Measurements from ENCODE around the gene THAP8. TPM values are rescaled to one million over a fixed set of nuclear protein-coding genes. Genes with fewer than 3 reads are reported as not detected.
A peak's percentile ranks its signal among the peaks of the same experiment; 100 is the strongest.

The THAP8 gene
- total and polyA plus RNA-seq, 4 experiments from 2014 or later, result 4.0 to 8.6 (median 6.0) TPM

DNA sequence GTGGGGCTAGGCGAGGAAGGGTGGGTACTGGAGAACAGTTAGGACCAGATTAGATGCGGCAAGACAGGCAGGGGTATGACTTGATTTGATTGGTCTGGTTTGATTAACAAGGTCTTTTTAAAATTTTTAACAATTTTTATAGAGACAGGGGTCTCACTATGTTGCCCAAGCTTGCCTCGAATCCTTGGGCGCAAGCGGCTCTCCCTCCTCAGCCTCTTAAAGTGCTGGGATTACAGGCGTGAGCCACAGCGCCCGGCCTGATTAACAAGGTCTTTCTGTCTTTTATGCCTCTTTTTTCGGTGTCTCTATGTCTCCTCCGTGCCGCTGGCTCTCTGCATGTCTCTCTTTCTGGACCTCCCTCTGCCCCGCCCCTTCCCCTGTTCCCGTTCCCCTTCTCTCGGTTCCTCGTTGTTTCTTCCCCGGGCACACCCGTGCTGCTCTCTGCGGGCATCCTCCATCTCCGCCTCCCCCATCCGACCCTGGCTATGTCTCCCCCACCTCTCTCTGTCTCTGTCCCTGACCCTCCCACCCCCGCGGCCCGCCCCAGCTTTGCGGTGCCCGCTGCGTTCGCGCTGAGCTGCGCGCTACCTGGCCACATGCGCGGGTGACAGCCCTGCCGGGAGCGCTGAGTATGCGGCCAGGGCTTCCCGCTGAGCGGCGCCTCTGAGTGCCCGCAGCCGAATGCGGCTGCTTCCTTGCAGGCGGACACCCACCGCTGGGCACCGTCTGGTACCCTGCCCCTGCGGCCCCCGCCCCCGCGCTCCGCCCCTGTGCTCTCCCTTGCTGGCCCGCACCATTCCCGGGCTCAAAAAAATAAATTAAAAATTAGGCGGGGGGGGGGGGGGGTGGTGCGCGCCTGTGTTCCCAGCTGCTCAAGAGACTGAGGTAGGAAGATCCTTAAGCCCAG lies 67.2 kb downstream of the THAP8 start:
- Histone ChIP-seq H3K27ac (ENCODE audit: low read depth, low read length) (no peak overlapping the region), H3K36me3 (ENCODE audit: insufficient read depth, low read length) (no peaks in the 10 kb centered on the region), H3K4me1 (ENCODE audit: insufficient read depth, low read length) (peaks cover 5% of the 10 kb centered on the region), H3K4me3 (ENCODE audit: low read length in 2 of 2) (no peak overlapping the region), H3K27me3 (ENCODE audit: insufficient read depth, low read length) (peaks cover 18% of the 10 kb centered on the region), H3K9me3 (ENCODE audit: control insufficient read depth in 1 of 2, low read length in 2 of 2) (no peaks in the 10 kb centered on the region)
- H3K27ac Mint-ChIP-seq, result peak overlapping the region in 1 of 7 donors; percentile 27
- no peaks in the 10 kb centered on the region for H3K36me3 Mint-ChIP-seq
- peaks cover 0 to 2% (median 0%) of the 10 kb centered on the region in 8 donors for H3K9me3 Mint-ChIP-seq
- H3K27me3 Mint-ChIP-seq, result peaks cover 28 to 32% of the 10 kb centered on the region in 2 donors
- intact Hi-C loops (cut with micrococcal nuclease), result no loop called here
- ChIA-PET CTCF (ENCODE audit: partially characterized antibody) (interaction anchor here (1.4 kb wide), 1 partner anchor 40 kb away, joined by 3 read pairs; no protein-coding TSS in a partner anchor), POLR2A (ENCODE audit: partially characterized antibody) (no interaction called here)
- peaks cover 2 to 7% (median 6%) of the 10 kb centered on the region in 4 donors for H3K4me1 Mint-ChIP-seq
- H3K4me3 Mint-ChIP-seq, result peak overlapping the region; percentile 54 to 80 (median 76)
- DNase-seq, result peak in 1 of 5 donors; percentile 11

DNA sequence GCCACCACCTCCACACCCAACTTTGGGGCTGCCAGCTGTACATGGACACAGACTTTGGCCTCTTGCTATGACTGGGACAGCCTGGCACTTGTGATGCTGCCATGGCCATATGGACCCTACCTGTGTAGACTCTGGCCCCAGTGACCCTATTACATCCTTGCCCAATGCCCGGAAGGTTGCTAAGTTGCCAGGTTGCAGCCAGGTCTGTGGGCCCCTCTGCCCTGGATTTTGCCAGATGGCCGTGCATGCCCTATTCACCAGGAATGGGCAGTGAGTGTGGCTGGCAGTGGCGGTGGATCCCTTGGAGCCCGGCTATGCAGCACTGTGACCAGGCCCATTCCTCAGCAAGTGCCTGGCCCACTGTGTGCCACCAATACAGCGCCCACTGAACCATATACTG lies 68.0 kb downstream of the THAP8 start:
- intact Hi-C loops (cut with micrococcal nuclease), result no loop called here
- peaks cover 0 to 2% (median 0%) of the 10 kb centered on the region in 8 donors for H3K9me3 Mint-ChIP-seq
- CTCF ChIA-PET (ENCODE audit: partially characterized antibody), result no interaction called here
- H3K4me3 ChIP-seq (ENCODE audit: low read length in 2 of 2), result no peak overlapping the region
- H3K27me3 ChIP-seq (ENCODE audit: insufficient read depth, low read length), result peaks cover 18% of the 10 kb centered on the region
- H3K27ac Mint-ChIP-seq, result no peak overlapping the region
- no peak for DNase-seq
- H3K4me3 Mint-ChIP-seq, result peak overlapping the region in 2 of 8 donors; percentile 62 to 63
- H3K4me1 Mint-ChIP-seq, result peaks cover 2 to 7% (median 6%) of the 10 kb centered on the region in 4 donors
- H3K27ac ChIP-seq (ENCODE audit: low read depth, low read length), result no peak overlapping the region
- H3K27me3 Mint-ChIP-seq, result peaks cover 28 to 32% of the 10 kb centered on the region in 2 donors
- H3K36me3 ChIP-seq (ENCODE audit: insufficient read depth, low read length), result no peaks in the 10 kb centered on the region
- peaks cover 5% of the 10 kb centered on the region for H3K4me1 ChIP-seq (ENCODE audit: insufficient read depth, low read length)
- no peaks in the 10 kb centered on the region for H3K9me3 ChIP-seq (ENCODE audit: control insufficient read depth in 1 of 2, low read length in 2 of 2)
- no peaks in the 10 kb centered on the region for H3K36me3 Mint-ChIP-seq
- POLR2A ChIA-PET (ENCODE audit: partially characterized antibody), result no interaction called here

Other genes starting within 250 kb of the THAP8 start
- gene PRODH2, start 241.4 kb downstream of the THAP8 start, total RNA-seq, result not detected
- gene PRODH2, start 241.4 kb downstream of the THAP8 start, polyA plus RNA-seq, result not detected
- gene NPHS1, start 201.8 kb downstream of the THAP8 start, total RNA-seq, result not detected
- gene NPHS1, start 201.8 kb downstream of the THAP8 start, polyA plus RNA-seq, result not detected
- gene KIRREL2, start 197.4 kb downstream of the THAP8 start, total RNA-seq, result not detected
- under 1 TPM in 1 of 2 donors, not detected in 1; 0.08 TPM for gene KIRREL2, start 197.4 kb downstream of the THAP8 start, polyA plus RNA-seq
- not detected for gene APLP1, start 185.7 kb downstream of the THAP8 start, total RNA-seq
- gene APLP1, start 185.7 kb downstream of the THAP8 start, polyA plus RNA-seq, result under 1 TPM in 1 of 2 donors, not detected in 1; 0.70 TPM
- 10 to 100 TPM; 36.6 to 50.0 TPM for gene NFKBID, start 153.7 kb downstream of the THAP8 start, total RNA-seq
- gene NFKBID, start 153.7 kb downstream of the THAP8 start, polyA plus RNA-seq, result 1 to 10 TPM; 1.3 to 7.1 TPM
- 10 to 100 TPM; 66.2 to 75.2 TPM for gene HCST, start 151.8 kb downstream of the THAP8 start, total RNA-seq
- gene HCST, start 151.8 kb downstream of the THAP8 start, polyA plus RNA-seq, result 100 to 1,000 TPM; 567 to 684 TPM
- gene TYROBP, start 146.0 kb downstream of the THAP8 start, total RNA-seq, result 10 to 100 TPM; 12.7 to 17.3 TPM
- 1 to 10 TPM; 2.3 to 2.5 TPM for gene TYROBP, start 146.0 kb downstream of the THAP8 start, polyA plus RNA-seq
- gene LRFN3, start 117.9 kb downstream of the THAP8 start, total RNA-seq, result 10 to 100 TPM; 15.7 to 16.3 TPM
- gene LRFN3, start 117.9 kb downstream of the THAP8 start, polyA plus RNA-seq, result 1 to 10 TPM in 1 of 2 donors, under 1 TPM in 1; 0.45 to 2.4 TPM
- 10 to 100 TPM; 25.7 to 25.8 TPM for gene SDHAF1, start 59.1 kb downstream of the THAP8 start, total RNA-seq
- gene SDHAF1, start 59.1 kb downstream of the THAP8 start, polyA plus RNA-seq, result 10 to 100 TPM; 21.9 to 41.3 TPM
- 1 to 10 TPM; 4.8 to 5.0 TPM for gene SYNE4, start 45.5 kb downstream of the THAP8 start, total RNA-seq
- gene SYNE4, start 45.5 kb downstream of the THAP8 start, polyA plus RNA-seq, result under 1 TPM in 1 of 2 donors, not detected in 1; 0.25 TPM
- gene ALKBH6, start 40.1 kb downstream of the THAP8 start, total RNA-seq, result 10 to 100 TPM; 50.9 to 51.0 TPM
- gene ALKBH6, start 40.1 kb downstream of the THAP8 start, polyA plus RNA-seq, result 10 to 100 TPM; 20.8 to 21.0 TPM
- 1 to 10 TPM; 2.4 TPM for gene CLIP3, start 21.4 kb downstream of the THAP8 start, total RNA-seq
- 1 to 10 TPM in 1 of 2 donors, under 1 TPM in 1; 0.37 to 1.5 TPM for gene CLIP3, start 21.4 kb downstream of the THAP8 start, polyA plus RNA-seq
- gene WDR62, start 612 bp upstream of the THAP8 start, total RNA-seq, result 1 to 10 TPM; 1.3 to 1.7 TPM
- under 1 TPM in 1 of 2 donors, not detected in 1; 0.08 TPM for gene WDR62, start 612 bp upstream of the THAP8 start, polyA plus RNA-seq
- not detected for gene OVOL3, start 56.9 kb upstream of the THAP8 start, total RNA-seq
- gene OVOL3, start 56.9 kb upstream of the THAP8 start, polyA plus RNA-seq, result not detected
- 10 to 100 TPM; 52.4 to 55.0 TPM for gene POLR2I, start 60.6 kb upstream of the THAP8 start, total RNA-seq
- gene POLR2I, start 60.6 kb upstream of the THAP8 start, polyA plus RNA-seq, result 100 to 1,000 TPM; 146 to 163 TPM
- gene TBCB, start 61.2 kb upstream of the THAP8 start, total RNA-seq, result 100 to 1,000 TPM; 148 TPM
- gene TBCB, start 61.2 kb upstream of the THAP8 start, polyA plus RNA-seq, result 100 to 1,000 TPM; 256 to 308 TPM
- 100 to 1,000 TPM; 255 to 259 TPM for gene CAPNS1, start 85.8 kb upstream of the THAP8 start, total RNA-seq
- 100 to 1,000 TPM; 123 to 184 TPM for gene CAPNS1, start 85.8 kb upstream of the THAP8 start, polyA plus RNA-seq
- not detected for gene COX7A1, start 98.2 kb upstream of the THAP8 start, total RNA-seq
- not detected for gene COX7A1, start 98.2 kb upstream of the THAP8 start, polyA plus RNA-seq
- gene ZNF565, start 160.4 kb upstream of the THAP8 start, total RNA-seq, result 10 to 100 TPM in 1 of 2 experiments, 1 to 10 TPM in 1; 8.4 to 10.9 TPM
- 1 to 10 TPM in 1 of 2 donors, under 1 TPM in 1; 0.76 to 6.1 TPM for gene ZNF565, start 160.4 kb upstream of the THAP8 start, polyA plus RNA-seq
- 10 to 100 TPM; 74.9 to 75.7 TPM for gene ZNF146, start 160.8 kb upstream of the THAP8 start, total RNA-seq
- gene ZNF146, start 160.8 kb upstream of the THAP8 start, polyA plus RNA-seq, result 10 to 100 TPM; 39.1 to 84.9 TPM

All from CD4-positive, alpha-beta memory T cell (primary cell).